Glutamatergic neuron (in vitro differentiated cells): ENCODE measurements around the gene CYP2W1. TPM values are rescaled to one million over a fixed set of nuclear protein-coding genes. Genes with fewer than 3 reads are reported as not detected.

Experiments used
- DNase-seq: peaks from one replicate; pipeline ENCODE4 v3.0.0; 2022
- H3K27ac Mint-ChIP-seq: one replicate; pipeline ENCODE4 v1.8.0; 2020; ENCODE audit warnings: mild to moderate bottlenecking, mixed read lengths, inconsistent platforms; ENCODE audit not compliant: unreplicated experiment
- H3K27me3 Mint-ChIP-seq: one replicate; pipeline ENCODE4 v1.8.0; 2020; ENCODE audit warnings: mild to moderate bottlenecking, moderate library complexity, mixed read lengths, inconsistent platforms; ENCODE audit not compliant: unreplicated experiment
- H3K36me3 Mint-ChIP-seq: one replicate; pipeline ENCODE4 v1.8.0; 2020; ENCODE audit warnings: mild to moderate bottlenecking, mixed read lengths, inconsistent platforms; ENCODE audit not compliant: unreplicated experiment
- H3K4me1 Mint-ChIP-seq: one replicate; pipeline ENCODE4 v1.8.0; 2020; ENCODE audit warnings: mild to moderate bottlenecking, low read depth, mixed read lengths, inconsistent platforms; ENCODE audit not compliant: unreplicated experiment
- H3K4me3 Mint-ChIP-seq: one replicate; pipeline ENCODE4 v1.8.0; 2020; ENCODE audit warnings: mild to moderate bottlenecking, mixed read lengths, inconsistent platforms; ENCODE audit not compliant: unreplicated experiment
- H3K9me3 Mint-ChIP-seq: one replicate; pipeline ENCODE4 v1.8.0; 2020; ENCODE audit warnings: mild to moderate bottlenecking, moderate library complexity, mixed read lengths, inconsistent platforms; ENCODE audit not compliant: unreplicated experiment
- CTCF ChIP-seq: fragments of 200-600 bp; sonication (generic); IDR thresholded peaks from one replicate; pipeline ENCODE4 v1.5.0; 2021; ENCODE audit not compliant: partially characterized antibody, unreplicated experiment
- total RNA-seq: library from RNA; stranded (reverse); fragmentation: NEBNext Ultra II Directional; extraction: Animal tissue kit (Norgen Biotek cat#: 25700); gene quantifications from one replicate; pipeline ENCODE4 v1.2.1, GENCODE V29; 2021; ENCODE audit not compliant: unreplicated experiment

CYP2W1 gene
- total RNA-seq, 1 donor from 2014 or later, result 1.3 TPM

- Mint-ChIP-seq H3K36me3 (peaks cover 4% of the 10 kb centered on the region), H3K27ac (peak overlapping the region; percentile 87), H3K9me3 (peaks cover 2% of the 10 kb centered on the region), H3K27me3 (peaks cover 13% of the 10 kb centered on the region), H3K4me3 (no peak overlapping the region), H3K4me1 (peaks cover 11% of the 10 kb centered on the region)
- no peak for TF ChIP-seq CTCF
- DNase-seq, result peak; percentile 35
These were observed 21.3 kb downstream of the CYP2W1 start for GRCh38 chr7:1004018-1004852.

GRCh38 chr7:1005303-1005702 is 22.3 kb downstream of the CYP2W1 start:
- Mint-ChIP-seq H3K27ac (no peak overlapping the region), H3K4me1 (peaks cover 10% of the 10 kb centered on the region), H3K36me3 (peaks cover 4% of the 10 kb centered on the region), H3K27me3 (peaks cover 10% of the 10 kb centered on the region), H3K4me3 (no peak overlapping the region), H3K9me3 (peaks cover 3% of the 10 kb centered on the region)
- DNase-seq, result peak; percentile 19
- no peak for TF ChIP-seq CTCF

GRCh38 chr7:1007901-1008300 is 24.9 kb downstream of the CYP2W1 start:
- H3K4me1 Mint-ChIP-seq, result peaks cover 6% of the 10 kb centered on the region
- H3K9me3 Mint-ChIP-seq, result peaks cover 1% of the 10 kb centered on the region
- no peak for TF ChIP-seq CTCF
- H3K36me3 Mint-ChIP-seq, result peaks cover 4% of the 10 kb centered on the region
- no peak overlapping the region for H3K27ac Mint-ChIP-seq
- DNase-seq, result no peak
- H3K27me3 Mint-ChIP-seq, result peaks cover 5% of the 10 kb centered on the region
- no peak overlapping the region for H3K4me3 Mint-ChIP-seq

- peak overlapping the region; percentile 22 for H3K27ac Mint-ChIP-seq
- no peak overlapping the region for H3K4me3 Mint-ChIP-seq
- H3K36me3 Mint-ChIP-seq, result peaks cover 4% of the 10 kb centered on the region
These were observed 25.9 kb downstream of the CYP2W1 start for GRCh38 chr7:1008733-1009363.

More at GRCh38 chr7:1008733-1009363, 25.9 kb downstream of the CYP2W1 start:
- Mint-ChIP-seq H3K27me3 (peaks cover 7% of the 10 kb centered on the region), H3K9me3 (peaks cover 1% of the 10 kb centered on the region), H3K4me1 (peaks cover 10% of the 10 kb centered on the region)
- DNase-seq, result no peak
- TF ChIP-seq CTCF, result no peak
